HG02973 (cell line): ENCODE results near the gene PROCA1.
"Not testable (repeated sequence)": the region's sequence is repeated elsewhere in the genome, so short reads cannot be mapped to it uniquely, and the experiment has no call there.

Source experiments
- ATAC-seq: cut with Tn5 transposase; IDR thresholded peaks from one replicate; pipeline ENCODE4 v1.9.1; 2021; ENCODE audit warnings: moderate library complexity; ENCODE audit not compliant: unreplicated experiment

PROCA1 gene

DNA sequence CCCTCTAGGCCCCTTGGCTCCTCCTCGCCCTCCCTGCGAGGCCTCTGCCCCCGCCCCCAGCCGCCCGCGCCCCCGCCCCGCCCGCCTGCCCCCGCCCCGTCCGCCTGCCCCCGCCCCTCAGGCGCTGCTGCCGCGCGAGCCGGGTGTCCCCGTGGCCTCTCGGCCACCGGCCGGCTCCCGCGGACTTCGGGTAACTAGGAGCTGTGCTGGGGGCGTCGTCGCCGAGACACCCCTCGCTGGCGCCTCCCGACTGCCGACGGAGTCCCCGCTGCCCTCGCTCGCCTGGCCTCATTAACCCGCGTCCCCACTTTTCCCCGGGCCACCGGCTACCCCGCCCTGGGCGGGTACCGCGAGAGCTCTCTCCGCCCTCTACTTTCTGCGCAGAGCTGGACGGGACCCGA is 14.5 kb upstream of the PROCA1 start, which contains the start of gene TLCD1:
Gene TLCD1, minus strand, starts transcription at position 8 of the 401 bp plus-strand sequence. CDS start 136 bp downstream, outside the sequence.
- ATAC-seq, result peak; percentile 5

DNA sequence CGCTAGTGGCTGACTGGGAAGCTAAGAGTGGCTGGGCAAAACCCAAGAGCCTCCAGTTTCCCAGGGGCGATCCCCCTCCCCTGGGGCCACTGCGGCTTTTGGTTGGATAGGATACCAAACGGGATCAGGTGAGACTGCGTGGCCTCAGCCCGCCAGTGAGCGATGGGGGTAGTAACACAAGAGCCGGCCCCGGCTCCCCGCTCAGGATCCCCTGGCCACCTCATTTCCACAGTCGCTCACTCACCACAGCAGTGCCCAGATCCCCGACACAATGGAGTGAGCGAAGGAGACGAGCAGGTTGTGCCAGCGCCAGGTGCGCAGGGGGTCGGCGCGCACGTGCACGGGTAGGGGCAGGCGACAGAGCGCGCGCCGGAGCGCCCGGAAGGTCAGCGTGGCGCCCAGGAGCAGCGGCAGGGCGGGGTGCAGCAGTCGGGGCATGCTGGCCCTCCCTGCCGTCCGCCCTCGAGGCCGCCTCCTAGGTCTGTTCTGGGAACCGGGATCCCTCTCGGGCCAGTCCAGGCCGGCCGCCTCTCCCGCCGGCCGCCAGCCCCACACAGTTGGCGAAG is 14.1 kb upstream of the PROCA1 start:
- ATAC-seq, result peak; percentile 2

DNA sequence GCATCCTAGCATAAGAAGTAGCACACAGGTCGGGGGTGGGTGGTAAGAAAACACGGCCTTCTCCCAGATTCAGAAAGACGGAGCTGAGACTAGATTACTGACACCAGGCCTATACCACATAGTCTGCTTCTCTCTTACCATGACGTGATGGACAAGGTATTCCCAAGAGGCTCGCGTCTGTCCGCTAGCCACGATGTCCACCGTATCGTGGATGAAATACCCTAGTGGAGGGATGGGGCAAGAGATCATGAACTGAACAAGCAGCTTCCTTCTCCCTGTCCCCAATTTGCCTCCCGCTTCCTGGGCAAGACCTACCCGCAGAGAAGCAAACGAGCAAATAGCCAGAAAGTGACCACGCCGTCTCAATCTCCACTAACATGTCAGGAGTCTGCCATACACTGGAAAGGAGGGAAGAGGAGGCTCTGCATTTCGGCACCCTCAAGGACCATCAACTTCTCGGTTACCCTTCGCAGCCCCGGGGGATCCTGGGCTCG is 13.5 kb upstream of the PROCA1 start:
- no peak for ATAC-seq

DNA sequence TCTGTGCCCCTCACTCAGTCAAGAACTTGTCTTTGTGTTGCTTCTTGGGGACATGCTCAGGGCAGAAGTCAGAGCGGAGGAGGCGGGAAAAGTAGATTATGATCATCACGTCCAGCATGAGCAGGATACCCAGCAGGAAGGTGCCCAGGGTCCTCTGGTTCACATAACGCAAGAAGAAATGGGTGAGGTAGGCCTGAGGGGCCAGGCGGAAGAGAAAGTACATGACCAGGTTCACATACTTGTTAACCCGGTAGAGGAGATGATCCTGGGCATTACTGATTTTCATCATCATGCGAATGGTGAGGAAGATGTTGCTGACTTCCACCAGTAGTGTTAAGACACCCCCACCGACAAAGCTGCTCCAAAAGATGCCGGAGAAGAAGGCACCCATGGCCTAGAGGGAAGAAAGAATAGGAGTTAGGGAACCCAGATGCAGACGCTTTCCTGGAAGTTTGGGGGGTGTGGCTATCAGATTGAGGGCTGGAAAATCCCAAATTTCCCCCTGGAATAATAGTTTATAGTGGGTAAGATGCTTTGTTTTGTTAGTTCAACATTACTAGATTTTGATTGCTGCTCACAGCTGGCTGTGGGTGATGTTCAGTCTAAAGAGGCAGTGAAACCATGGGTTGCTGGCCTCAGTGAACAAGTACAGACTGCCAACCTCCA is 12.9 kb upstream of the PROCA1 start:
- no peak for ATAC-seq

DNA sequence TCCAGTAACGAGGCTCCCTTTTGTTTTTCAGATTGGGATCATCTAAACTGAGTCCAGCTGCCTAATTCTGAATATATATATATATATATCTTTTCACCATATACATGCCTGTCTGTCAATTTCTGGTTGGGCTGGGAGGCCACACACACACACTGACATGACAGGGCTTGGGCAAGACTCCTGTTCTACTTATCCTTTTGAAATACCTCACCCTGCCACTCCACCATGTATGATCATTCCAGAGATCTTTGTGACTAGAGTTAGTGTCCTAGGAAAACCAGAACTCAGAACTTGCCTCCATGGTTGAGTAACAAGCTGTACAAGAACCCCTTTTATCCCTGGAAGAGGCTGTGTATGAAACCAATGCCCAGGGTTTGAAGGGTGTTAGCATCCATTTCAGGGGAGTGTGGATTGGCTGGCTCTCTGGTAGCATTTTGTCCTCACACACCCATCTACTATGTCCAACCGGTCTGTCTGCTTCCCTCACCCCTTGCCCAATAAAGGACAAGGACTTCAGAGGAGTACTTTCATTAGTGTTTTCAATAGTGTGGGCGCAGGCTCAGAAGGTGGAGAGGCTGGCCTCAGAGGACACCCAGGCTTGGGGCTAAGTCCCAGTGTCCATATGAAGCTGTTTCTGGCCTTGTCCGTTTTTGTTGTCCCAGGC is 12.3 kb upstream of the PROCA1 start:
- ATAC-seq, result not testable (repeated sequence)

DNA sequence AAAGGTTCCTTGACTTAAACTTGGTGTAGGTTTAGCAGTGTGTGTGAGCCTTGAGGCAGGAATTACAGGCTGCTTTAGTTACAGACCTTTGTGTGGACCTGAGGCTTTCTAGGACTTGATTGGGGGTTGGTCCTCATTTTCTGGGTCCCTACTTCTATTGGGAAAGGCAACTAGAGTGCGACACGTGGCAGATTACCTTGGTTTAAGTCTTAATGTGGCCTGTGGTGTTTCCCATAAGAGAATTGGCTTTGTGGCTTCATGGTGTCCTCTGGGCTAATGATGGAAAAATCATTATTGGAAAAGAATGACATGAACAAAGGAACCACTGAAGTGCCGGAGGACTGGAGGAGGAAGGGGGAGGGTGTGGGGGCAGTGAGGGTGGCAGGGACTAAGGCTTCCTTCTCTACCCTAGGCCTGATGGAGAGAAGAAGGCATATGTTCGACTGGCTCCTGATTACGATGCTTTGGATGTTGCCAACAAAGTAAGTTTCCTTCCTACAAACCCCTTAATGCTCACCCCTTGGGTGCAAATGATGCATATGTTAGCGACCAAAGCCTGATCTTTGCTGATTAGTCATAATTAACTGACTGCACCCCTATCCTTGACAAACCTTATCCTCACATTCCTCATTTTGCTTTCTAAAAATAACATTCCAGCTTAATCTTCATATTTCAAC is 11.6 kb upstream of the PROCA1 start:
- no peak for ATAC-seq

DNA sequence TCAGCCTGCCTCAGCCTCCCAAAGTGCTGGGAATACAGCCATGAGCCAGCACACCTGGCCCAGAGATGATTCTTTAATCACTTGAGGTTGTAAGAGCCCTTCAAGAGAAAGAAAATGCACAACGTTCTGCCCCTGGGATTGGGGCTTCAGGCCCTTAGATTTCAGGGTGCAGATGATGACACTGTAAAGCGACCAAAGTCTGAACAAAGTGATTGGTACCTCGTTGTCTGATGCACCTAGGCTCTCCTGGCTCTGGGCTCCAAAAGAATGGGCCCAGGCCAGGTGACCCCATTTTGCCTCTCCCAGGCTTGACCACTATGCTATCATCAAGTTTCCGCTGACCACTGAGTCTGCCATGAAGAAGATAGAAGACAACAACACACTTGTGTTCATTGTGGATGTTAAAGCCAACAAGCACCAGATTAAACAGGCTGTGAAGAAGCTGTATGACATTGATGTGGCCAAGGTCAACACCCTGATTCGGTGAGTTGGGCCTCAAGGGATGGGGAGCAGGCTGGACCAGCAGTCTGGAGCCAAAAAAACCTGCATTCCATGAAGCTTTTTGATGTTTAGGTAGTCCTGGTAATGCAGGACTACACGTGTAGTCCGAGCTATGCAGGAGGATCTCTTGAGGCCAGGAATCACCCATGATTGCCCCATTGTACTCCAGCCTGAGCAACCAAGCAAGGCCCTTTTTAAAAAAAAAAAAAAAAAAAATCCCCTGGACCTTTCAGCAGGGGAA is 10.9 kb upstream of the PROCA1 start:
- ATAC-seq, result no peak

DNA sequence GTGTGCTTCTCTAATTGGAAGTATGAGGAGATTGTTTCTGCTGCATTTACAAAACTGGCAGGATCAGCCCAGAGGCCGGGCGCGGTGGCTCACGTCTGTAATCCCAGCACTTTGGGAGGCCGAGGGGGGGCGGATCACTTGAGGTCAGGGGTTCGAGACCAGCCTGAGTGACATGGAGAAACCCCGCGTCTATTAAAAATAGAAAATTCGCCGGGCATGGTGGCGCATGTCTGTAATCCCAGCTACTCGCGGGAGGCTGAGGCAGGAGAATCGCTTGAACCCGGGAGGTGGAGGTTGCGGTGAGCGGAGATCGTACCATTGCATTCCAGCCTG is 9.3 kb upstream of the PROCA1 start:
- not testable (repeated sequence) for ATAC-seq

DNA sequence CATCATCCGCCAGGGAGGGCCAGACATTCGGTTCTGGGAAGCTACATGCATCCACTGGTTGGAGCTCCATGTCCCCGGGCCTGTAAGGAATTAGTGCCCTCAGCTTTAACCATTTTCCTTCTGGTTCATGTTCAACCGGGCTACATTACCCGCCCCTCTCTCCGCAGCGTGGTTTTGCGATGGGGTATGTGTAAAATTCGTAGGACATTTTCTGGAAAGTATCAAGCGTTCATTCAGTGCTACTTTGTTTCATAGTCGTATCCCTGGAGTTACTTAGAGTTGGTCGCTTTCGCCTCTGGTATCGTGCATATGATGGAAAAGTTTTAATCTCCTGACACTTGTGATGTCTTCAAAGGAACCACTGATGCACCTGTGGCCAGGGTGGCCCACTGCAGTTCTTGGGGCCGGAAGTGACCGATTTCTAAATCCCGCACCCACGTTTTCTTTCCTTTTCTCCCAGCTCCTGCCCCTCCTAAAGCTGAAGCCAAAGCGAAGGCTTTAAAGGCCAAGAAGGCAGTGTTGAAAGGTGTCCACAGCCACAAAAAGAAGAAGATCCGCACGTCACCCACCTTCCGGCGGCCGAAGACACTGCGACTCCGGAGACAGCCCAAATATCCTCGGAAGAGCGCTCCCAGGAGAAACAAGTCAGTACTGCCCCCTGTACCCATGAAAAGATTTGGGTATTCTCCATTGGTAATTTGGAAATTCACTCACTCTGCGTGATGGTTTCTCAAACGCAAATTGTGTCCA is 8.7 kb upstream of the PROCA1 start:
- no peak for ATAC-seq

DNA sequence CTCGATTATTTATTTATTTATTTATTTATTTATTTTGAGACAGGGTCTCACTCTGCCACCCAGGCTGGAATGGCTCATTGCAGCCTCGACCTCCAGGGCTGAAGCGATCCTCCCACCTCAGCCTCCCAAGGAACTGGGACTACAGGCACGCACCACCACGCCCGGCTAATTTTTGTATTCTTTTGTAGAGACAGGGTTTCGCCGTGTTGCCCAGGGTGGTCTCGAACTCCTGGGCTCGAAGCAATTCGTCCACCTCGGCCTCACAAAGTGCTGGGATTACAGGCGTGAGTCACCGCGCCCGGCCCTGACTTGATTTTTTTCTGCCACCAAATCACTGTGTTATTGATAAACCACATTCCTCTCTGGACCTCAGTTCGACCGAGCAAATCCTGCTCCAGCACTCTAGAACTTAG is 7.3 kb upstream of the PROCA1 start:
- no peak for ATAC-seq

DNA sequence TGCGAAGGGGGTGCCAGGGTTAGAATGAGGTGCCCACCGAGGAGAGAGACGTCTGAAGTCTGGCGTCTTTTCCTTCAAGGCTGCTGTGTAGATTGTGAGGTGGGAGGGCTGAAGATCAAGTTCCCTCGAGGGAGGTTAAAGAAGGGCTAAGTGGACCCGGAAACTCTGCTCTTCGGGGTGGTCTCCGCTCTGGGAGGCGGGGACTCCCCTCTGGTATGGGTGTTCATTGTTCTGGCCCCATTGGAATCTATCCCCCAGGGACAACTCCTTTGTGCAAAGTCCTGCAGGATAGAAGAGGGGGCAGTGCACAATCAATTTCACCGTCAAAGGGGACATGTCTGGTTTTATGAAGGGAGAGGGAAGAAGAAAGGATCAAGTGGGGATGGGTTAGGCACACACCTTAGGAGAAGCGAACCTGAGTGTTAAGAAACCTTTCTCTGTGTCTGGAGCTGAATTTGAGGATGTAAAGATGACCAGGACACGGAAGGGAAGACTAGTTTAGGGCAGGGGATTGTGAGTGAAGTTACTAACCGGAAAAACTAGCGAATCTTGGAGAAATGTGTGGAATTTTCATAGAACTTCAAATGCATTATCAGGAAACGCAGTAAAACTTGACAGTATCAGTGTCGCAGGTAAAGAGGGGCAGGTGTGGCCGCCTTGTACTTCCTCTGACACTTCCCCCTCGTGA is 6.8 kb upstream of the PROCA1 start:
- no peak for ATAC-seq

DNA sequence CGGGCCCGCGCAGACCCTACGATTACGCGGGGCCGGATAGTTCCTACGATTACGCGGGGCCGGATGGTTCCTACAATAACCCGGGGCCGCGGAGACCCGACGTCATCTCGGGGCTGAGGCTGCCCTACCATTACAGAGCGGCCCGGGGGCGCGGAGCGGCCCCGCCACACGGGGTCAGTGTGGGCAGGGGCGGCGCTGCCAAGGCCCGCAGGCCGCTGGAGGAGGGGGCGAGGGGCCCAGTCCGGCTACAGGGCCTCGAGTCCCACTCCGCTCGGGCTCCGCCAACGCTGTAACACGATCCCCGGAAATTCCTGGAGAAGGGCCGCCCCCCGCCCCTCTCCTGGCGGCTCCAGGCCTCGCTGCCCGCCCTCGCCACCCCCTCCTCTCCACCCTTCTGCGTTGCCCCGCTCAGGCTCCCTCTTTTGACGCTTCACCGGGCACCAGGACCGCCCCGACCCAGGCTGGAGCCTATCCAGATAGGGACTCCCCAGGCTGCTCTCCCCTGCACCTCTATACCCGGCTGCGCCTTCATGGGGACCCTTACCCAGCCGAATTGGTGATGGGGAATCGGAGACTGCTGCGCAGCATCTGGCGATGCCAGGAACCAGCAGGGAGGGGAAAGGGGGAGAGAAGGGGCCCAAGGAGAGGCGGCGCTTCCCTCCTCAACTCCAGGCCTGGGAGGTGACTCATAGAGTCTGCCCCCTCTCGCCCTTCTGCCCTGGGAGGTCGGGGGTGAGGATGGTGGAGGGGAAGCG is 6.1 kb upstream of the PROCA1 start, which contains the start of gene RAB34:
Gene RAB34, minus strand, starts transcription at position 291 of the 755 bp plus-strand sequence. CDS start 602 bp downstream, outside the sequence.
- ATAC-seq, result no peak

DNA sequence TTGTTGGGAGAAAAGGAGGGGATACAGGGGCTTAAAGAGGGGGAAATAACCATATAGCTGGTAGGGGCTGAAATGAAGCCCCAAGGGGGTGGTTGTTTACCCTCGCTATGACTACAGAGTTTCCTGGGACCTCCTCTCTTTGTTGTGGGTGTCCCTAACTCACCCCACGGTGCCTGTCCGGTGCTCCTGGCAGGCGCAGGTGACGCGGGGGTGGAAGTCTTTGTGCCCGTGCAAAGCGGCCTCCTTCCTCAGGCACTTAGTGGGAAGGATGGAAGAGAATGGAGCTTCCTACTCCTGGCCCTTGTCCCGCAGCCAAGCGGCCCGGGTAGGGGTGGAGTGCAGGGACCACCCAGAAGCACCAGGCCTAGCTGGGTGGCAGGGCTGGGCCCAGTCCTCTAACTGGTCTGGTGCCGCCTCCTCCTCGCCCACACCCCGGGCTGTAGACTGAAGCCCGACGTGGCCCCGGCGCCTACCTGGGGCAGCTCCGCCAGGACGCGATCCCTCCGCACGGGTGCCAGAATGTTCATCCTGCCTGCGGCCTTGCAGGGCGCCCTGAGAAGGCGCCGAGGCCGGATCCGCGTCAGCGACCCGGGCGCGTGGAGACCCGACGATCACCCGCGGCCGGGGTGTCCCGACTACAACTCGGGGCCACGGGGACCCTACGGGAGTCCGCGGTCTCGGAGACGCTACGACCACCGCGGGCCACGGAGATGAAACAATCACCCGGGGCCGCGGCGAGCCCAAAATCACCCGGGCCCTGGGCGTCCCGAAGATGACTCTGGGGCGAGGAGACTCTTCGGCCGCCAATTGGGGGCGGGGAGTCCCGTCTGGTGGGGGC is 5.3 kb upstream of the PROCA1 start:
- no peak for ATAC-seq

DNA sequence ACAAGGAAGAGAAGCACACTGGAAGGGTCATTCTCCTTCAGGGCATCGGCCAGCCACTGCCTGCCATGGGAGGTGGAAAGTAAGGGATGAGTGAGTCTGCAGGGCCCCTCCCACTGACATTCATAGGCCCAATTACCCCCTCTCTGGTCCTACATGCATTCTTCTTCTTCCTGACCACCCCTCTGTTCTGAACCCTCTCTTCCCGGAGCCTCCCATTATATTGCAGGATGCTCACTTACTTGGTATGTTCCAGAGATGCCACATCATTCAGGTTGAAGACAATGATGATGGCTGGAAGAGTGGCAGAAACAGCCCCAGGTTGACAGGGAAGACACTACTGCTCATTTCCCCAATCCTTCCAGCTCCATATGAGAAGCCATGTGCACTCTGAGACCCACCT is 3.5 kb upstream of the PROCA1 start:
- ATAC-seq, result no peak

DNA sequence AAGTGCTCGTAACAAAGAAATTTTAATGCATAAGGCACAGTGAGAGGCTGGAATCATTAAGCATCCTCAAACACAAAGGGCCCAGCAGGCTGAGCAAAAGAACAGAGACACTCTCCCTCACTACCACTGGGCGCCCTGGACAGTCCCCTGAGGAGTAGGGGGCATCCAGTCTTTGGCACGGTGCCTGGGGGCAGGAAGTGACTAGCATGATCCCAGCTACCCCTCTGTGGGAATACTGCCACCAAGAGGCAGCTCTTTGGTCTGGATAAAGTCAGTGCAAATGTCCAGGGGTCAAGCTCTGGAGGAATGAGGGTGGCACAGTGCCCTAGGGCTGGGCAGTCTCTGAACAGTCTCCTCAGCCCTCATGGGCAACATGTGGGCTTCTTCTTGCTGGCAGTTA is 2.6 kb upstream of the PROCA1 start:
- no peak for ATAC-seq

DNA sequence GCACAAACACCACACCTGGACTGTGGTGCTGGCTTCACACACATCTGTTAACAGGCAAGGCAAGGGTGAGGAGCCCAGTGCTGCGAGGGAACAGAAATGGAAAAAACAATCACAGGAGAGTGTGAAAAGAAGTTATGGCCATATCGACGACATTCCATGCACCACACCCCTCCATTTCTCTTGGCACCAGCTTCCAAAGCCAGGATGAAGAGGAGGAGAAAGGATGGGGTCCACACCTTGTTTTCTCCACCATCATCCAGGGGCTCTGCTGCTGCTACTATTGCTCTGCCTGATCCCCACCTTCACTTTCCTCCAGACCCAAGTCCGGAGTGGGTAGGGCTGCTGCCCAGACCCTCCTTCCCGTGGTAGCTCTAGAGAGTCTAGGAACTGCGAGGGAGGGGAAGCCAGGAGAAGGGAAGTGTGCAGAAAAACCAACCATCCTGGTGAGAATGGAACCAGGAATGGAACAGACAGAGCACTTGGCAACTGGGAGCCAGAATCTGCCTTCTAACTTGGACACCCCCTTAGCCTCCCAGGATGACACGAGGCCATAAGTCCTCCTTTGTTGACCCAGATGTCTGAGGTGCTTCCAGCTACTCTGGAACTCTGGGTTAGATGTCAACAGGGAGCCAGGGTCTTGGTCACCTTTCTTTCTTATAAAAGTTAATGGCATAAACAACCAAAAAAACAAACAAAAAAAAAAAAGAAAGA is 1.2 kb upstream of the PROCA1 start:
- ATAC-seq, result no peak

DNA sequence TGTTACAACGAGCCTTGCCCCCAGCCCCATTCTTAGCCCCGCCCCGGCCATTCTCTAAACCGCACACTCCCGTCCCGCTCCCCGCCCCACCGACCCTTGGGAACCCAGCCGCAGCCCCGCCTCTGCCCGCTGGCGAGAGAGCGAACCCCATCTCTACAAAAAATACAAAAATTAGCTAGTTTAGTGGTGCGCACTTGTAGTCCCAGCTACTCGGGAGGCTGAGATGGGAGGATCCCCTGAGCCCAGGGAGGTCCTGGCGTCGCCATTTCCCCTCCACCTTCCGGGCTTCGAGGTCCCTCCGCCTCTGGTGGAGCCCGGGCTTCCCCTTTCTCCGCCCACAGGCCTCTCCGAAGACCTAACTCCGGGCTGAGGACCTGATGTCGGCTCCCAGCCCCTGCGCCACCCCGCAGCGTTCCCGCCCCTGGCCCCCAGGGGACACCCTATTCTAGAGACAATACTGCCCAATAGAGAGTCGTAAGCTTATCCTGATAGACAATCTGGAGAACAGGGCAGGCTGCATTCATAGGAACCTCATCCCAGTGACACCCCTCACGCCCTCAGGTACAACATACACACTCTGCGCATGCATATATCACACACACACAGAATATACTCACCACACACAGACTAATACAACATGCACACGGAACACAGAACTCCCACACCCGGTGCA is 480 bp upstream of the PROCA1 start:
- ATAC-seq, result peak; percentile 34
